Hepatocyte (in vitro differentiated cells): ENCODE measurements around the gene DGKD.

Source experiments
- CTCF ChIP-seq: fragments of 200-600 bp; sonication (generic); IDR thresholded peaks from 2 replicates; pipeline ENCODE4 v1.5.1; 2016; ENCODE audit warnings: antibody characterized with exemption, mild to moderate bottlenecking; ENCODE audit not compliant: poor library complexity
- EZH2phosphoT487 ChIP-seq: fragments of 200-600 bp; sonication (generic); IDR thresholded peaks from one replicate; pipeline ENCODE4 v1.6.1; 2018; ENCODE audit warnings: antibody characterized with exemption, mild to moderate bottlenecking, low read depth, moderate library complexity; ENCODE audit not compliant: unreplicated experiment, severe bottlenecking

GRCh38 chr2:233455491-233455890 is 101.2 kb downstream of the DGKD start:
- TF ChIP-seq CTCF (no peak), EZH2phosphoT487 (no peak)
